ENCODE results near the gene MED15. TPM values are rescaled to one million over a fixed set of nuclear protein-coding genes. Genes with fewer than 3 reads are reported as not detected.

Gene MED15
- total RNA-seq, 1 donor from 2014 or later = 51.9 TPM

DNA sequence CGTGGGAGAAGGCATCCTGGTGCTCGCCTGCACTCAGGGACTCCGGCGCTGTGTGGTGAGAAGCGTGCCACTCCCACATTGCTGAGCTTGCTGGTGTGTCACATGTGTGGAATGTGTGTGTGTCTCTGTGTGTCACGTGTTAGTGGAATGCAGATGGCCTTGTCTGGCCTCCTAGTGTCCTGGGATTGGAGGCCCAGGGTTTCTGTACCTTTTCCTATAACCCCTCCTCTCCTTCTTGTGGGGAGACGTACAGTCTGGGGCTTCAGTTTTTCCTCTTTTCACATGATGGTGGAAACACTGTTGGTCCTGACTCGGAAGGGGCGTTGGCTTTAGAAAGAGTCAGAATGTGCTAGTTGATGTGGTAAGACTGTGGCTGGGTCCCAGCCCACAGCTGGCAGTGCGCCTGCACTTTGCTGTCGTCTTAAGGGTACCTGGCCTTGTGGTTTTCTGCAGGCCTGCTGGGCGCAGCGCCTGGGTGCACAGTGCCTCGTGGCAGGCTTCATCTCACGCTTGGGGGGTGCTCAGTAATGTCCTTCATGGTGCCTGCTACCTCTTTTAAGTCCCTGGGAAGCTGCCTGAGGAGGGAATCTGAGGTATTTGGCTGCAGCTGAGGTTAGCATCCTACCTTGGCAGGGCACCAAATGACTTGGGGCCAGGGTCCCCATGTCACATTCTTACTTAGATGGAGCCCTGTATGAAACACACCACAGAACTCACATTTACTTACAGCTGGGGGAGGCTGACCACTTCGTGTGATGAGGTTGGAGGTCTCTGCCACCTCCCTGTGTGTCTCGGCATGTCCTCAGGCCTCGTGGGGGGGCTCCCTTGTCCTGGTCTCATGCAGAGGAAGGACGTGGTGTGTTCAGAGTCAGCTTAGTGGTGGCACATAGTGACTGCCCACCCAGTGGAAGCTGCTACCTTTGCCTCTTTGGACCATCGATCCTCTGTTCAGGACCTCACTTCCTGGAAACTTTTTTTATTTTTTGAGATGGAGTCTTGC, 61.9 kb downstream of the MED15 start:
- DNase-seq (ENCODE audit: low read depth) = peak; percentile 92
- TF ChIP-seq CTCF (conservative IDR thresholded peaks at IDR 0.05; ENCODE audit: low read depth, low read length) = no peak

GRCh38 chr22:20571078-20571503, 63.7 kb downstream of the MED15 start:
- no peak for TF ChIP-seq CTCF (conservative IDR thresholded peaks at IDR 0.05; ENCODE audit: low read depth, low read length)
- H3K4me3 ChIP-seq (ENCODE audit: low read depth, low read length) = no peak overlapping the region
- DNase-seq (ENCODE audit: low read depth) = no peak

More for the DNA sequence above, 61.9 kb downstream of the MED15 start:
- no peak overlapping the region for H3K4me3 ChIP-seq (ENCODE audit: low read depth, low read length)

GRCh38 chr22:20571531-20572007, 64.2 kb downstream of the MED15 start:
- no peak for DNase-seq (ENCODE audit: low read depth)
- no peak overlapping the region for H3K4me3 ChIP-seq (ENCODE audit: low read depth, low read length)
- peak; percentile 82 for TF ChIP-seq CTCF (conservative IDR thresholded peaks at IDR 0.05; ENCODE audit: low read depth, low read length)

DNA sequence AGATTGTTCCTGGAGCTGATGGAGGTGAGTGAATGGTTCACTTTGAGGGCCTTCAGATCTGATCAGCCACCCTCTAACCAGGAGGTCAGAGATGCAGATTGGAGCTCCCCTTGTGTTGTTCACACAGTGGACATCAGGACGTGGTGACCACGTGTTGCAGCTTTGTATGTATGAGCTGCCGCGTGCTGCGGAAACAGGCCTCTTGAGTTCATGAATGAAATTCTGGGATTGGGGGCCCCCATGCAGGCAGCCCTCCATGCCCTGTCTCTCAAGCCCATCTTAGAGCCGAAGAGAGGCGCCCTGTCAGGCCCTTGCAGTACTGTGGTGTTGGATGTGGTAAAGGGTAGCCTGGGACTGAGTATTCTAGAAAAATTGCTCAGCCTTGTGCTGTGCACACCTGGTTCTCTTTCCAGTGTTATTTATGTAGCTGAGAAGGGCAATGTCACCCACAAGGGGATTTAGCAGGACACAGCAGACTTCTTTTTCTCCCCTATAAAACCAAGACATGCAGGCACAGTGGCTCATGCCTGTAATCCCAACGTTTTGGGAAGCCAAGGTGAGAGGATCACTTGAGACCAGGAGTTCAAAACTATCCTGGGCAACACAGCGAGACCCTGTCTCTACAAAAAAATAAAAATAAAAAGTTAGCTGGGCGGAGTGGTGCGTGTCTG, 64.9 kb downstream of the MED15 start:
- H3K4me3 ChIP-seq (ENCODE audit: low read depth, low read length) = no peak overlapping the region
- TF ChIP-seq CTCF (conservative IDR thresholded peaks at IDR 0.05; ENCODE audit: low read depth, low read length) = no peak
- DNase-seq (ENCODE audit: low read depth) = no peak

GRCh38 chr22:20573176-20573832, 65.9 kb downstream of the MED15 start:
- no peak for DNase-seq (ENCODE audit: low read depth)

More at GRCh38 chr22:20573176-20573832, 65.9 kb downstream of the MED15 start:
- H3K4me3 ChIP-seq (ENCODE audit: low read depth, low read length) = no peak overlapping the region
- no peak for TF ChIP-seq CTCF (conservative IDR thresholded peaks at IDR 0.05; ENCODE audit: low read depth, low read length)
